Adrenal gland (tissue), 5 donors: Measurements from ENCODE around the gene NXPH1.

Source experiments
- POLR2A ChIP-seq, 2 donors: fragments of 450-650 bp; IDR thresholded peaks; one replicate each; pipeline ENCODE4 v1.6.1; 2017; ENCODE audit warnings: antibody characterized with exemption in 2 of 2, mild to moderate bottlenecking in 2 of 2, moderate library complexity in 1 of 2
- TF ChIP-seq, protein P1 (sequence below), 6 experiments: fragments of 450-650 bp in 4 of 6; fragments of 200-600 bp in 2 of 6; sonication (generic) in 1 of 6; IDR thresholded peaks; 1 replicate in 5 of 6; 2 replicates in 1 of 6; pipeline versions ENCODE4 v1.5.1 to v1.8.0; 2016 to 2021; ENCODE audit warnings: antibody characterized with exemption in 6 of 6, mild to moderate bottlenecking in 2 of 6, moderate library complexity in 1 of 6
- donor health status: DM: no; HTN: no; CAD: no.

- TF ChIP-seq, protein P1, sequence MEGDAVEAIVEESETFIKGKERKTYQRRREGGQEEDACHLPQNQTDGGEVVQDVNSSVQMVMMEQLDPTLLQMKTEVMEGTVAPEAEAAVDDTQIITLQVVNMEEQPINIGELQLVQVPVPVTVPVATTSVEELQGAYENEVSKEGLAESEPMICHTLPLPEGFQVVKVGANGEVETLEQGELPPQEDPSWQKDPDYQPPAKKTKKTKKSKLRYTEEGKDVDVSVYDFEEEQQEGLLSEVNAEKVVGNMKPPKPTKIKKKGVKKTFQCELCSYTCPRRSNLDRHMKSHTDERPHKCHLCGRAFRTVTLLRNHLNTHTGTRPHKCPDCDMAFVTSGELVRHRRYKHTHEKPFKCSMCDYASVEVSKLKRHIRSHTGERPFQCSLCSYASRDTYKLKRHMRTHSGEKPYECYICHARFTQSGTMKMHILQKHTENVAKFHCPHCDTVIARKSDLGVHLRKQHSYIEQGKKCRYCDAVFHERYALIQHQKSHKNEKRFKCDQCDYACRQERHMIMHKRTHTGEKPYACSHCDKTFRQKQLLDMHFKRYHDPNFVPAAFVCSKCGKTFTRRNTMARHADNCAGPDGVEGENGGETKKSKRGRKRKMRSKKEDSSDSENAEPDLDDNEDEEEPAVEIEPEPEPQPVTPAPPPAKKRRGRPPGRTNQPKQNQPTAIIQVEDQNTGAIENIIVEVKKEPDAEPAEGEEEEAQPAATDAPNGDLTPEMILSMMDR (IDR thresholded peaks at IDR 0.05), result no peak
- no peak for TF ChIP-seq POLR2A (IDR thresholded peaks at IDR 0.05)
Observed at GRCh38 chr7:8640671-8641070, 207.3 kb downstream of the NXPH1 start.
